NCI-H2029 treated with DMSO at 0.1 percent for 48 hours (cell line): ENCODE data around the gene XYLT2.
"Not testable (repeated sequence)": the region's sequence is repeated elsewhere in the genome, so short reads cannot be mapped to it uniquely, and the experiment has no call there.

Source experiments
- DNase-seq: peaks from one replicate; lab custom pipeline; 2025; lab: John Stamatoyannopoulos, UW

The XYLT2 gene

DNA sequence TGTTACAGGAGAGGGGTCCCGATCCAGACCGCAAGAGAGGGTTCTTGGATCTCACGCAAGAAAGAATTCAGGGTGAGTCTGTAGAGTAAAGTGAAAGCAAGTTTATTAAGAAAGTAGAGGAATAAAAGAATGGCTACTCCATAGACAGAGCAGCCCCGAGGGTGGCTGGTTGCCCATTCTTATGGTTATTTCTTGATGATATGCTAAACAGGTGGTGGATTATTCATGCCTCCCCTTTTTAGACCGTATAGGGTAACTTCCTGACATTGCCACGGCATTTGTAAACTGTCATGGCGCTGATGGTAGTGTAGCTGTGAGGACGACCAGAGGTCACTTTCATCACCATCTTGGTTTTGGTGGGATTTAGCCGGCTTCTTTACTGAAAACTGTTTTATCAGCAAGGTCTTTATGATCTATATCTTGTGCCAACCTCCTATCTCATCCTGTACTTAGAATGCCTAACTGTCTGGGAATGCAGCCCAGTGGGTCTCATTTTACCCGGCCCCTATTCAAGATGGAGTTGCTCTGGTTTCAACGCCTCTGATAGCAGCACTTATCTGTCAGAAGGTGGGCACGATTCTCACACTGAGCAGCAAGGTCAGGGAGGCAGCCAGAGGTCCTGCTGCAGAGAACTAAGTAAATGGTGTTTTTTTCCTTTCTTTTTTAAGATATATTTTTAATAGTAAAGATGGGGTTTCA, 26.5 kb upstream of the XYLT2 start:
- DNase-seq: no peak

DNA sequence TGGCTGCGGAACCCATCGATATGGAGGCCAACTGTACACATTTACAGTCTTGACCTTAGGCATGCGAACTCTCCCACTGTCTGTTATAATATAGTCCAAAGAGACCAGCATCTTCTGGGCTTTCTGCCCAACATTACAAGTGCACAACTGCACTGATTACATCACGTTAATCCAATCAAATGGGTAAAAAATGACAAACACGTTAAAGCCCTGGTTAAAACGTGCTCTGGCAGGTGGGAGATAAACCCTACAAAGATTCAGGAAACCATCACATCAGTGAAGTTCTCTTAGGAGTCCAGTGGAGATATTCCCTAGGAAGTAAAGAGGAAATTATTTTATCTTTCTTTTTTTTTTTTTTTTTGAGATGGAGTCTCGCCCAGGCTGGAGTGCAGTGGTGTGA, 23.7 kb upstream of the XYLT2 start:
- DNase-seq: no peak

DNA sequence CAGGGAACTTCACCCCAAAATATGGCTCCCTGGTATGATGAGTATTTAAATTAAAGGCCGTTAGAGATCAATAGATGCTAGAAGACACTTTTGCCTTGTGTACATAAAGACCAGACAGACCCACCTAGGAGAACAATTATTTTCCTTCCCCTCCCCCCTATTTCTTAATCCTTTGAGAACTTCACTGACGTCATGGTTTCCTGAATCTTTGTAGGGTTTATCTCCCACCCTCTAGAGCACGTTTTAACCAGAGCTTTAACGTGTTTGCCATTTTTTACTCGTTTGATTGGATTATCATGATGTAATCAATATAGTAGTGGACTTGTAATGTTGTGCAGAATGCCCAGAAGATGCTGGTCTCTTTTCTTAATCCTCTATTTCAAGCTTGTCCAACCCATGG, 22.9 kb upstream of the XYLT2 start:
- no peak for DNase-seq

DNA sequence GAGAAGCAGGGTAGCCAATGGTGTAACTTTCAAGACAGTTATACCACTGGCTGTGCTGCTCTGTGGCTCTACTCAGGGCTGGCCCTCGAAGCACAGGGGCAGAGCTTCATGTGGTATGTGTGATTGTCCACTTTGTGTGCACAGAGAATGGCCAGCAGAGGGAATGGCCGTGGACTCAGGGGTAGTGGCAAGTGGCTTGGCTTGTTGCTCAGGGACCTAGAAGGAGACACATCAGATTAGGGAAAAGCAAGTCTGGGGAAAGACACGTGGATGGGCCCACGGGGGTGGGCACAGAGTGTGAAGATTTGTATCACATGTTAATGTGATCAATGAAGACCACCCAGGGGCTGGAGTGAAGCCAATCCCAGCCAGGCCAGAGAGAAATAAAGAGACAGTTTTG, 20.0 kb upstream of the XYLT2 start:
- DNase-seq: no peak

DNA sequence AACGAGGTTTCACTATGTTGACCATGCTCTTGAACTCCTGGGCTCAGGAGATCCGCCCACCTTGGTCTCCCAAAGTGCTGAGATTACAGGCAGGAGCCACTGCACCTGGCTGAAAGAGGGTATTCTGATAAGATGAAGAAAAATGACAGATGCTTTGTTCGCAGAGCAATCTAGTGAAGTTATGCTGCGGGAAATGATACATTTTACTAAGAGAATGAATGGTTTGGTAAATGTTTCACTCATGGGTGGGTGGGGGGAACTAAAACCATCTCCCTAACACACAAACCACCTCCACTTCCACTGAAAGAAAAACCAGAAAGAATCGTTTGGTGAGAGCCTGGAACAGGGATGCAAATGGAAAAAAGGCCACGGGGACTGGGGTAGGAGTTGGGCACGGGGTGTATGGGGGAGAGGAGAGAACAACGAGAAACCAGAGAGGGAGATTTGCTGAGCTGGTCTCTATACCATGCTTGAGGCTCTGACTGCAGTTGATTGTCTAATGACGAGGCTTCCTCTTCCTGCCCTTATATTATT, 19.0 kb upstream of the XYLT2 start:
- DNase-seq: no peak

DNA sequence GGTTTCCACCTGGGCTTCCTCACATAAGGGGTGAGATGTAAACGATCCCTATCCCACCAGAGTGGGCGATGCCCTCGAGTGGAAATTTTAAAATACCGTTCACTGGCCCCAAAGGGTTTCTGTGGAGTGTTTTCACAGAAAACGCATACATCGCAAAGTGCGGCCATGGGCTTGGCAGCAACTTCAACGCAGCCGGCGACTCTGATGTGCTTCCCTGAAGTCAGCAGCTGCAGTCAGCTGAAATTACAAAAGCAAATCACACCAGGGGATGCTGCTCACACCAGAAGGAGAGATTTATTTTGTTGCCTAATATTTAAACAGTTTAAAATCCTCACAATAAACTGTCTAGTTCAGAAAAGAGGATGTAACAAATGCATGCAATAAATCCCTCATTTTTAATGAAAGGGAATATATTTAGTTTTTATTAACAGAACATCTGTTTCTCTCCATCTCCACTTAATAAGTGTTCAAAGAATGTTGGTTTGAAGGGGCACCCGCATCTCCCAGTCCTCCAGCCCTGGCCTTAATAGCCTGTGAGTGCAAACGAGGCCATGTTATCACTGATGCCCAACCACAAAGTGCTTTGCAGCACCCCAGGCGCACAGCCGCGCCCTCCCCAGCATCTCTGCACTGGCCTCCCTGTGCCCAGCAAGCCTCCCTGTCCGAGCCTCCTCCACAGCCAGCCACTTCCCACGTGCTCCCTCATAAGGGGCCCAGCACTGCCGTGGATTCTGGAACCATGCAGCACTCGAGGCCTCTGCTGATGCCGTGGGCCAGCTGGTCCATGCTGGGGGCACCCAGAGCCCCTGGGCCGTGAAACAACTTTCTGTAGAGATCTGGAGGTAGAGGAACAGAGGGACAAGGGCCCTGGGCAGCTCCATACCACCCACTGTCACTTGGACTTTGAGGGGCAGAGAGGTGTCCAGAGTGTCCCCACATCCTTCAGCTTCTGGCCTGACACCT, 17.3 kb upstream of the XYLT2 start:
- DNase-seq: no peak

DNA sequence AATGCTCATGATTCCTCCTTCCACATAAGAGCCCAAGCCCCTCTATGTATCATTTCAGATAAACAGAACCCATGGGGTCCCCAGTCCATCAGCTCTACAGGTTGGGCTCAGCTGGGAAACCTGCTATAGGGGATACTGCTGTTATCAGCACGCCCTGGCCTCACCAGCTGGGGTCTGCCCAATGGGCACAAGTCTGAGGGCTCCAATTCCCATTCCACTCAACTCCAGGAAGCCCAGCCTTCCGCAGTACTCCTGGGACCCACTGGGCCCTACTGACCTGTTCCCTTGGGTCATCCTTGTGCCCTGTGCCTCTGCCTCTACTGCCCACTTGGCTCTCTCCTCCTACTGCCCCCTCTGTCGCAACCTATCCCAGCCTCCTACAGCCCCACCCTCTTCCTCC, 16.2 kb upstream of the XYLT2 start:
- no peak for DNase-seq

DNA sequence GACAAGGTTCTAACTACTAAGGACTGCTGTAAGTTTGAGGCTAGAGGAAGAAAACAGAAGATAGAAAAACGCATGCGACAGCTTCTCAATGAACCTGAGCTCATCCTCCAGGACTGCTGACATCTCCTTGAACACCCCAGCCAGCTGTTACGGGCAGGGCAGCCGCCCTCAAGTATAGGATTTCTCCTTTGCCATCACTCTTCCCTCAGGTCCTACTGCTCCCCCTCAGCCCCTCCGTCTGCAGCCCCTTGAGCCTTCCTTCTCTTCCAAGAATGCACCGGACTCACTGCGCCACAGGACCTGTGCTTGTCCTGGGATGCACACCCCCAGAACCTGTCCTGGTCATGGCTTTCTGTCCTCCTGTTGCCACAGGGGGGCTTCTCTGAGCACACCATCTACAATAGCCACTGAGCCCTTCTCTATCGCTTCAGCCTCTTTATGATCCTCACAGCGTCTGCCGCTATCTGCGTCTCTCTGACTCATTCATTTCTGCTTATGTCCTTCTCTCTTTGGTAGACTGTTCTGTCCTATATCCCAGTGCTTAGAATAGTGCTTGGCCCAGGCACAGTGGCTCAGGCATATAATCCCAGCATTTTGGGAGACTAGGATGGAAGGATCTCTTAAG, 15.7 kb upstream of the XYLT2 start:
- no peak for DNase-seq

DNA sequence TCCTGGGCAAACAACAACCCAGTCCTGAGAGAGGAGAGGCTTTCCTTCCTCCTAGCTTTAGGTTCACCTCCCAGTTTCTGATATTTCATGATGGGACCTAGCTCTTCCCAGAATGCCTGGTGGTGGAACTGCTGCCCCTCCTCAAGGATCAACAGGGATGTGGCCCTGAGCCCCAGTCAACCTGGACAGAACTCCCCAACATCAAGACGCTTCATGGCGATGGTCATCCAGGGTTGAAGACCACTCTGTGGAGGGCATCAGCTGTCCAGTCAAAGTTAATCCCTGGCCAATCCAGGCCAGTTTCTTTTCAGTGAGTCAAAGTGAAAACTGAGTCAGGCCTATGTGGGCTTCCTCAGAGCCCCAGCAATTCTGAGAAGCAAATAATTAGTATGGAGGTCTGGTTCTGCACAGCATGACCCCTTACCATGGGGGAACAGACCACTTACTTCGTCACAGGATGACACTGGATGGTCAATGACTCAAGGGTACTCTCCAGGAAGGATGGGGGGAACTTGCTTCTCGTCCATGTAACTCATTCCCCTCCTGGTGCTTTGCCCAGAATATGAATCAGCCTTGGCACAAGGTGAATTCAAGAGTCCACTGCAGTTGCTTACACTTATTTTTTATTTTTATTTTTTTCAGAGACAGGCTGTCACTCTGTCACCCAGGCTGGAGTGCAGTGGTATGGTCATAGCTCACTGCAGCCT, 14.7 kb upstream of the XYLT2 start:
- no peak for DNase-seq

DNA sequence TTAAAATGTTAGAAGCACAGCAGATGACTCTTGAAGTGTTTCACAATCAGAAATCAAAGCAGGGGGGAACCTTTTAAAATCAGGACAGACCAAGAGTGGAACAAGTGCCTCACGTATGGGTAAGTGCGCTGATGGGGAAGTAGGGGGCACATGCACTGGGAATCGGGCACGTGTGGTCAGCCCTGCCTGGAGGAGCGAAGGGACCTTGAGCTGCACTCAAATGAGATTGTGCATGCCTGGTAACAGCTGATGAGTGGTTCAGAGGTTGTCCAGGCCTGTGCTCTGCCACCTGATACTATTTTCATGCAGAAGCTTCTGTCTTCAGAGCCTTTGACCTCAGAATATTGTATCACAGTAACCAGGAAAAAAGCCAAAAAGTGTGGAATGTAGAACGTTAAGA, 13.7 kb upstream of the XYLT2 start:
- DNase-seq: no peak

DNA sequence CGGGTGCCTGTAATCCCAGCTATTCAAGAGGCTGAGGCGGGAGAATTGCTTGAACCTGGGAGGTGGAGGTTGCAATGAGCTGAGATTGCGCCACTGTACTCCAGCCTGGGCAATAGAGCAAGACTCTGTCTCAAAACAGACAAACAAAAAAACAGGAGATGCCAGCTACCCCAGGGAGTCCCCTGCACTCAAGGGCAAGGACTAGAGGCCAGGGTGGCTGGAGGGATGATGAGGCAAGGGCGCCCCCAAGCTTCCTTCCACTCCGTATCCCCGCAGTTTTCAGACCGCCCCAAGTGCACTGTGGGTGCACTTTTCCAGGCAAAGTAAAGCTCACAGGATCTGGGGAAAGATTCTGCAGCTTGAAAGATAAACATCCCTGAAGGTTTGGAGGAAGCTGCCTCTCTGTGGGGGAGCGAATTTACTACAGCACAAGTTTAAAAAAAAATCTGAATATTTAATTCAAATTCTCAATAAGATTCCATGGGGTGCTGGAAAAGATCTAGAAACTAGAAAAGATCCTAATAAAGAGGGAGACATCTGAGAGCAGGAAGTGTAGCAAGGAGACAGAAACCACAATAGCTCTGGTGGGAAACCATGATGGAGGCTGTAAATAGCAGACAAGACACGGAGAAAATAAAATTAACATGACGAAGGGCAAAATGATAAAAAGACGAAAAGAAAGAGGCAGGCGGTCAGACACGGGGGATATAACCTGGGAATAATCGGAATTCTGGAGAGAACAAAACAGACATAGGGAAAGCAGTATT, 12.5 kb upstream of the XYLT2 start:
- DNase-seq: not testable (repeated sequence)

DNA sequence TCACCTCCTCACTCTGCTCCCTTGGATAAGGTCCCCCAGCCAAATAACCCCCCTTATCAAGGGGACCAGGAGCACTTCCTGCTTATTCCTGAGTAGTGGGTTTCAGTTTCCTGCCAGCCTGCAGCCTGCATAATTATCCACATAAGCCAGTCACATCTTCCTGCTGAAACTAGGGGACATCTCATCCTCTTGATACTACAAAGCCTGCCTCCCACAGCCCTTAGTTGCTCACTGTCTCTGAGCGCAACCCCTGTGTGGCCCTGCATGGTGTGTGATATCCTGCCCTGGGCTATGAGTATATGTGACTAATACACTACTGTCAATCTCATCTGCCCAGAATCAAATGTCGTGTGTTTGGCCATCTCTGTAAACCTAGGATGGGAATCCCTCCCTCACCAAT, 8.0 kb upstream of the XYLT2 start:
- no peak for DNase-seq

DNA sequence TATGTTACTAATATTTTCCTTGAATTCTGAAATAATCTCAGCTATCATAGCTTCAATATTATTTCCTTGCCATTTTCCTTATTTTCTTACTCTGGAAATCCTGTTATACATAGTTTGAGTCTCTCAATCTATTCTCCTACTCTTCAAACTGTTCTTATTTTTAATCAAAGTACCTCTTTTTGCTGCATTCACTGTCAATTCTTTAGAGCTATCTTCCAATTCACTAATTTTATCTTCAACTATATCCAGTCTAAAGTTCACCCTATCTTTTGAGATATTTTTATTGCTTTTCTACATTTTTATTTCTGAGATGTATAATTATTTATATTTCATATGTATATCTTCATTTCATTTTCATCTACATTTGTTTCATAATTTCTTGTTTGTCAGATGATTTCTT, 7.3 kb upstream of the XYLT2 start:
- no peak for DNase-seq

DNA sequence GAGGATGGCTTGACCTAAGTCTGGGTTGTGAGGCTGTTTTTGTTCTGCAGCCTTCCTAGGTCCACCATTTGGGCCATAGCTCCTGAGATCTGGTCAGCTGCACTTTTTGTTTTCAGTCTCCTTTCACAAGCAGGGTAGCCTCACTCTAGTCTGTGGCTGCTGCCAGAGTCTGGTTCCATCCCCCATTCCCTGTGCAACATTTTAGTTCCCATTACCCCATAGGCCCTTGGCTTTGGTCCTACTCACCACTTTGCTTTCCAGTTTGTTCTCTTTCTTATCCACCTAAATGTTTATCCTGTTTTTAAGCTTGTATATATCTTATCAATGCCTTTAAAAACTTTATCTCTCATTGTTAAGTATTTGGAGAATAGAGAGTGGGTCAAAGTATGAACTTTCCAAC, 6.5 kb upstream of the XYLT2 start:
- no peak for DNase-seq

DNA sequence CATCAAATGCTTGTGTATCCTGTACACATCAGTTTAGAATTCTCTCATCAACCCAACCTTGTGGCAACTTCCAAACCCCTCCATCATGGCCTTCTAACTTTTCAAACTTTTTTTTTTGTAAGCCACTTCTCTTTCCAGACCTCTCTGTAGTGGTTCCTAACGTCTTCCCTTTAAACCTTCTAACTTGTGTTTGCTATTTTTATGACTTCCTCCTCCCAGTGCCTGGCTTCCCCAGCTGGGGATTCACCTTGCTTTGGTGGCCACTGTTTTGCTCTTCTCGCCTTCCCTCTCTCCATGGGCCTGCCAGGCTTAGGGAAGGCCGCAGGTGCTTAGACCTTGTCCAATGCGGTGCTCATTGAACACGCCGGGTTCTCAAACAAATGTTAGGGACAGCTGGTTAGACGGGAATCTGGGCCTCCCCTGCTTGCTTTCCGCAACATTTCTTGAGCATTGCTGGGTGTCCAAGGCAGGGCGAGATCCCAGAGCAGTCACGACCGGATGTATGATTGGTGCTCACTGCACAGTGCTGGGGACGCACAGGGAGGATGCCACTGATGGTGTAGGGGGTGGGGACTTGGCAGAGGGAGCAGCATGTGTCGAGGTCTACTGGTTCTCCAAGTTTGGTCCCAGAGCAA, 1.1 kb upstream of the XYLT2 start:
- DNase-seq: no peak

DNA sequence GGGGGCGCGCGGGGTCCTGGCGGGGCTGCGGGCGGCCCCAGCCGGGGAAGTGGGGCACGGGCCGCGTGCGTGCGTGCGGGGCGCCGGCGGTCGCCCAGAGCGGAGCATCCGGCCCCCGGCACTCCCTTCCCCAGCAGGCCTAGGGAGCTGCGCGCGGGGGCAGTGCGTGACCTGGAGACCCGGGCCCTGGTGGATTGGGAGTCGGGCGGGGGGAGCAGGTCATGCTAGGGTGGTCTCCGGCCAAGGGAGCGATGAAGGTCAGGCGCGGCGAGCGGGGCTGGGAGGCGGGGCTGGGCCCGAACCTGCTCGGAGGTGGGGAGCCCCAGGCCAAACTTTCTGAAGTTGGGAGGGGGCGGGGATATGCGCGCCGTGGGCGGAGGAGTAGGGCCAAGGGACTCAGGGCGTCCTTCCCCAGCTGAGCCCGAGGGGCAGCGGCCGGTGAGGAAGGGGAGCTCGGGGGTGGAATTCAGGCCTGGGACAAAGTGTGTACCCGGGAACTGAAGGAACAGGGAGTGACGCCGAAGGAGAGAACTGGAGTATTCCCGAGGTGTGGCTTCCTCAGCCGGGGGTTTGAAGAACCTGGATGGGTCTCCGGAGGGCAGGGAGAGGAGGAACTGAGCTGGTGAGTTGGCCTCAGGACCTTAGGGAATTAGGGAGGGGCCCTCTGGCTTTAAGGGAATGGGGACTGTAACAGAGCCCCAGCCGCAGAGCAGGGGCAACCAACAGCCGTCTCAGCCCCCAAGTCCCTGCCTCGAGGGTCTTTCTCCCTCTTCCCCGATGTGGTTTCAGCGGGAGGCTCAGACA, 589 bp downstream of the XYLT2 start:
- no peak for DNase-seq

DNA sequence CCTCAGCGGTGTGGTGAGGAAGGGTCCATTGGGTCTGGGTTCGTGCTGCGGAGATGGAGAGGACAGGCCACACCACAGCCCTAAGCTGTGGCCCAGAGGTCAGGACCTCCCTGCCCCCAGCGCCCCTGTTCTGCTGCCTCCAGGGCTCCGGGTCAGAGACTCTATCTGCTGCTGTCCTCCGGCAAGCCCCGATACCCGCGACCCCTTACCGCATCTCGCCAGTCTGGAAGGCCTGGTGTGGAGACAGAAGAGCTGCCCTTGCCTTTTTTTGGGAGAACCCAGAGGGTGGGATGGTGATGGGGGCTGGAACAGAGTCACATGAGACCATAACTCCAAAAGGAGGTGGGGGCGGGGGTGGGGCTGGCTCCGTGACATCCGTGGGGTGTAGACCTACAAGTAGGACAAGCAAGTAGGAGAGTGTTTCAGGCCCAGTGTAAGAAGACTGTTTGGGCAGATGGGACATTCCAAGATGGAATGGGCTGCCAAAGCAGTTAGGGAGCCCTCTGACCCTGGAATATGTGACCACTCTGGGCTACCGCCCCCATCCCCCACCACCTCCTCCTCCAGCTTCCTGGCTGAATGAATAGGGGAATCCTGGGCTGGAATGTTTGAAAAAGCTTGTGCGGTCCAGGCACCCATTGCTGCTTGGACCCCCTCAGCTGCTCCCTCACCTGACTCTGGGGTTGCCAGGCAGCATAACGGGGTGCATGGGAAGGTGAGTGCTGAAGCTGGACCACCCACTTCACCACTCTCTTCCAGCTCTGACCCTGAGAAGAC, 1.4 kb downstream of the XYLT2 start:
- DNase-seq: no peak

DNA sequence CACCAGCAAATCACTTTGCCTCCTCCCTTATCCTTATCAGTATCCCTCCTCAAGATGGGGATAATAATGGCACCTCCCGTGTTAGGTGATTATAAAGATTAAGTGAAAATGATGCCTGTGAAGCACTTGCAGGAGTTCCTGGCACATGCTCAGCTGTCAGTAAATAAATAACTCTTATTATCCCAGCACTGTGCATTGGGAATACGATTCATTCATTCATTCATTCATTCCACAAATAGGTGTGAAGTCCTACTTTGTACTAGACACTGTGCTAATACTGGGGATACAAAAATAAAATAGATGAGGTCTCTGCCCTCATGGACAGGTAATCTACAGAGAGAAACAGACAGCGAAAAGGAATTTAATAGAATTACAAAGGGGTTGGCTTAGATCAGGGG, 2.0 kb downstream of the XYLT2 start:
- no peak for DNase-seq
